ENCODE results near the gene PMM2. TPM values are rescaled to one million over a fixed set of nuclear protein-coding genes. Genes with fewer than 3 reads are reported as not detected.
A peak's percentile ranks its signal among the peaks of the same experiment; 100 is the strongest.

Gene PMM2
- total RNA-seq, 1 donor: 53.5 TPM

GRCh38 chr16:8850279-8850885 lies 52.7 kb downstream of the PMM2 start:
- no peak overlapping the region for H3K4me3 ChIP-seq (ENCODE audit: low read depth, low read length)
- peak; percentile 83 for DNase-seq (ENCODE audit: low read depth)
- TF ChIP-seq CTCF (IDR thresholded peaks at IDR 0.05; ENCODE audit: insufficient read depth, low read depth, low read length): no peak

GRCh38 chr16:8851761-8852403 lies 54.2 kb downstream of the PMM2 start:
- no peak for DNase-seq (ENCODE audit: low read depth)
- no peak overlapping the region for H3K4me3 ChIP-seq (ENCODE audit: low read depth, low read length)
- no peak for TF ChIP-seq CTCF (IDR thresholded peaks at IDR 0.05; ENCODE audit: insufficient read depth, low read depth, low read length)

GRCh38 chr16:8852534-8852933 lies 54.9 kb downstream of the PMM2 start:
- no peak for DNase-seq (ENCODE audit: low read depth)
- no peak for TF ChIP-seq CTCF (IDR thresholded peaks at IDR 0.05; ENCODE audit: insufficient read depth, low read depth, low read length)

GRCh38 chr16:8853150-8853549 lies 55.5 kb downstream of the PMM2 start:
- no peak for TF ChIP-seq CTCF (IDR thresholded peaks at IDR 0.05; ENCODE audit: insufficient read depth, low read depth, low read length)
- no peak for DNase-seq (ENCODE audit: low read depth)
- no peak overlapping the region for H3K4me3 ChIP-seq (ENCODE audit: low read depth, low read length)

More at GRCh38 chr16:8852534-8852933, 54.9 kb downstream of the PMM2 start:
- H3K4me3 ChIP-seq (ENCODE audit: low read depth, low read length): no peak overlapping the region

GRCh38 chr16:8853611-8854010 lies 56.0 kb downstream of the PMM2 start:
- DNase-seq (ENCODE audit: low read depth): peak; percentile 71
- H3K4me3 ChIP-seq (ENCODE audit: low read depth, low read length): no peak overlapping the region
- TF ChIP-seq CTCF (IDR thresholded peaks at IDR 0.05; ENCODE audit: insufficient read depth, low read depth, low read length): no peak

DNA sequence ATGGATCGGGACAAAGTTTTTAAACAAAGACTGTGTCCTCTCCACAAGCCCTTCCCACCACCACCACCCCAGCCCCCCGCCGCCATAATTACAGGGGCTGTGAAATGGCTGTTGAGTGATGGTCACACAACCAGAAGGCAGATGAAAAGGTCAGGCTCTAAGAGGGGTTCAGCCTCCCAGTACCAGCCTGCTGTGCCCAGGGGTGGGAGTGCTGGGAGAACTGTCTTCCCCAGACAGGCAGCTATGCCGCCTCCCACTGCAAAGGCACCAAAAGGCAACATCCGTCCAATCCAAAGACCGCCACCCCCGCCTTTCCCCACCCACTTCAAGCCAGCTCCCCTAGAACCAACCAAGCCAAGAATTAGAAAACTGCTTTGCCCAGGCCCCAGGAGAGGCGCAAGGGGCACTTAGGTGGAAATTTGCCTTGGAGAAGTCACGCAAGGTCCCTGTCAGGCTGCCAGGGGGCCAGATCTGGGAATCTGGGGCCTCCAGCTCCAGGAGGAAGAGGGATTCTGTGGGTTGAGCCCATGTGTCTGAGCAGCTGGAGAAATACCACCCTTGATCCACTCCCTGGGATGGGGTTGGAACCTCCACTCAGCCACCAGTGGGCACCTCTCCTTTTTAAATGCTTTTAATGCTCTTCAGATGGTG lies 56.8 kb downstream of the PMM2 start:
- TF ChIP-seq CTCF (IDR thresholded peaks at IDR 0.05; ENCODE audit: insufficient read depth, low read depth, low read length): no peak
- no peak for DNase-seq (ENCODE audit: low read depth)
- H3K4me3 ChIP-seq (ENCODE audit: low read depth, low read length): no peak overlapping the region

Measured in fibroblast of villous mesenchyme (primary cell).